Measurements from ENCODE around the gene RAB31.

Gene RAB31

DNA sequence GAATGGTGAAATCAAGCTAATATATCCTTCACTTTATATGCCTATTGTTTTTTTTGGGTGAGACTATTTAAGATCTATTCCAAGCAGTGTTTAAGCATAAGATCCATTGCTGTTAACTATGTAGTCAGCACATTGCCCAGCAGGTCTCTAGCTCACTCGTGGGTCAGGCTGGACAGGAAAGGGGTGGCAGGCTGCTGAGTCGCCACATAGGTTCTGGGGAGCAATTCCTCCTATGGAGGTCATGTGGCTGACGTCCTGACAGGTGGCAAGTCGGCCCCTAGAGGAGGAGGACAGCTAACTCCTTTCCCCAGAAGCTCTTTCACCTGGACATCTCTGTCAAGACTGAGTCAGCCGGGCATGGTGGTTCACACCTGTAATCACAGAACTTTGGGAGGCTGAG lies 13.9 kb upstream of the RAB31 start:
- no peak for DNase-seq

- no peak for DNase-seq
Measured at GRCh38 chr18:9694952-9695495, 13.1 kb upstream of the RAB31 start.

GRCh38 chr18:9695605-9696004 lies 12.5 kb upstream of the RAB31 start:
- DNase-seq: no peak

DNA sequence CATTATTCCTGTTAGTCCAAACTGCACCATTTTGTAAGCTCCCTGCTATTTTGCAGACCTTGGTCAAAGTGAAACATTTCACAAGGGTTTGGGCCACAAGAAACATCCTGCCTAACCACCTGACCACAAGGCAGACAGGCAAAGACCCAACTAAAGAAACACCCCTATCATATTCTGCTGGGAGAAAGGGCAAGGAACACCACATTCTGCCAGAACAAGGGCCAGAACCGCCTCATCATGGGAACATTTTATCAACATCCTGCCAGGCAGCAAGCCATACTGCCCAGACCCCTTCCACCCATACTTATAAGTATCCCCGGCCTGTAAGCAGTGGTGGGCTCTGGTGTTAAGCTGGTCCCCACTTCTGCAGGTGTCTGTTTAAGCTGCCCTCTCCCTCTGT lies 12.0 kb upstream of the RAB31 start:
- no peak for DNase-seq

- DNase-seq: no peak
Measured at GRCh38 chr18:9696701-9697100, 11.4 kb upstream of the RAB31 start.

DNA sequence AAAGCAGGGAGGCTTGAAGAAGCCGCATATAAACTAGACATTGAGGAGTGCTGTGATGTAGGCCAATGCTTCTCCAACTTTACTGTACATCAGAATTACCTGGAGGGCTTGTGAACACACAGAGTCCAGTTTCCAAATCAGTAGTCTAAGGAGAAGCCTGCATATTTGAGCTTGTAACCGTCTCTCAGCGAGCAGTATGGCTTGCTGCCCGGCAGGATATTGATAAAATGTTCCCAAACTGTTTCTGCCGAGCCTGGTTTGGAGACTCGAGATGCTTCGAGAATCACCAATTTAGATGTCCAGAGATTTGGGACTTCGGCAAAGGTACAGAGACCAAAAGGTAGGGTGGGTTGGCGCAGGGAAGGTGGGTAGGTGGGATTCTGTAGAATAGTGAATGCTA lies 11.0 kb upstream of the RAB31 start:
- DNase-seq: no peak

GRCh38 chr18:9698497-9698896 lies 9.6 kb upstream of the RAB31 start:
- no peak for DNase-seq

- DNase-seq: no peak
Measured at GRCh38 chr18:9700261-9700796, 7.8 kb upstream of the RAB31 start.

DNA sequence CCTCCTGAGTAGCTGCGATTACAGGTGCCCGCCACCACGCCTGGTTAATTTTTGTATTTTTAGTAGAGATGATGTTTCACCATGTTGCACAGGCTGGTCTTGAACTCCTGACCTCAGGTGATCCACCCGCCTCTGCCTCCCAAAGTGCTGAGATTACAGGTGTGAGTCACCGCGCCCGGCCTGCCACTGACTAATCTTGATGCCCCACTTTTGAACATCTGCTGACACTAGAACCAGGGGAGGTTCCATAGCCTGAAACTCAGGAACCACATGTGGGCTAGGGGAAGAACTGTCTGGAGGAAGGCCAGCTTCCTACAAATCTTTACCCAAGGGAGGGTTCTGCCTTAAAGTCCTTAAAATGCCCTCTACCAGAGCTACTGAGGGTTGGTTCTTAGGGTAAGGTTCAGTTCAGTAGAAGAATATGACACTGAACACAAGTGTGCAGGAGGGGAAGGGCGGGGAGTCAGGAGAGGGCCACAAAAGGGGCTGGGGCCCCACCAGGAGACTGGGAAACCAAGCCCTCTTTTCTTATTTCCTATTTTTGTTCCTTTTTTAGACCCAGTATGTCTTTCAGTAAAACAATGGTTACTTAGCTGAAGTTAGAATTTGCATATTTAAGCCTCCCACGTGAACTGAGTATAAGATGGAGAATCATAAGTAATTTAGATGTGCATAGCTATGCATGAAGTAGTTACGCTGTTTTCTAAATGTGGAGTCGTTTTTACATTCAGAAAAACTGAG lies 6.3 kb upstream of the RAB31 start:
- peak; percentile 53 to 60 for DNase-seq

GRCh38 chr18:9704233-9705118 lies 3.6 kb upstream of the RAB31 start:
- DNase-seq: no peak

- no peak for DNase-seq
Measured at GRCh38 chr18:9705183-9705829, 2.8 kb upstream of the RAB31 start.

DNA sequence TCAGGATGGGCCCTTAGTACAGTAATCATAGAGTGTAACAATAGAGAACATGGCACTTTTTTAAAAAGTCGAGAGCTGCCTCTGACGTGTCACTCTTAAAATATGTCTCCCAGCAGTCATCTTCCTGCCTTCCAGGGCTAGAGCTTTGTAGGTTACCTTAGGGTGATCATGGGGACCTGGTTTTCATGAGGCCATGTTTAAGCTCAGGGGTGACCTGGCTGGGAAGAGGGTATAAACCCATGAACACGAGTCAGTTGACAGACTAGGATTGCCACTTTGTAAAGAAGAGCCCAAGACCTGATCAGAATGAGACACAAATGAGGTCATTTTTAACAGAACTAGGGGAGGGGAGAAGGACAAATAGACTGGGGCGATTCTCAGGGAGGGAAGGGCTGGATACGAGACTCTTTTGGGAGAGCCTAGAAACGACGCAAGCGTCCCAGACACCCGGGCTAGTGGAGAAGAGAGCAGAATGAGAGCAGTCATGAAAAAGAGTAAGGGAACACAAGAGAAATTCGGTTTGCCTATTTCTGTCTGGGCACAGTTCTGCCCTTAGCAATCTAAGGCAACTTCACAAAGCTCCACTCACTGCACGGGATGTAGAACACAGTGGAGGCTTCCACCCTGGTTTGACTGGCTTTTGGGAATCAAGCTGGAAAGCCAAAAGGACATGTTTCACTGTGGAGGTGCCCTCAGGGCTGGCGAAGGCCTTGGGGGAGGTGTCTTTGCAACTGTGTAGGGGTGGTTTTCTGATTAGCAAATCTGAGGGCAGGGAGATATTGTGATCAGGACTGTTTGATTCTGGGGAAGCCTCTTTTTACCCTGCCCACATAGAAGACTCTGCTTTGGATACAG lies 1.8 kb upstream of the RAB31 start:
- DNase-seq: no peak

- no peak for DNase-seq
Measured at GRCh38 chr18:9707381-9708056, 582 bp upstream of the RAB31 start.

GRCh38 chr18:9708434-9709303 lies 568 bp downstream of the RAB31 start:
- peak in 1 of 2 experiments; percentile 38 for DNase-seq

- no peak for DNase-seq
Measured at GRCh38 chr18:9709304-9709877, 1.3 kb downstream of the RAB31 start.

GRCh38 chr18:9710037-9710436 lies 1.9 kb downstream of the RAB31 start:
- DNase-seq: no peak

DNA sequence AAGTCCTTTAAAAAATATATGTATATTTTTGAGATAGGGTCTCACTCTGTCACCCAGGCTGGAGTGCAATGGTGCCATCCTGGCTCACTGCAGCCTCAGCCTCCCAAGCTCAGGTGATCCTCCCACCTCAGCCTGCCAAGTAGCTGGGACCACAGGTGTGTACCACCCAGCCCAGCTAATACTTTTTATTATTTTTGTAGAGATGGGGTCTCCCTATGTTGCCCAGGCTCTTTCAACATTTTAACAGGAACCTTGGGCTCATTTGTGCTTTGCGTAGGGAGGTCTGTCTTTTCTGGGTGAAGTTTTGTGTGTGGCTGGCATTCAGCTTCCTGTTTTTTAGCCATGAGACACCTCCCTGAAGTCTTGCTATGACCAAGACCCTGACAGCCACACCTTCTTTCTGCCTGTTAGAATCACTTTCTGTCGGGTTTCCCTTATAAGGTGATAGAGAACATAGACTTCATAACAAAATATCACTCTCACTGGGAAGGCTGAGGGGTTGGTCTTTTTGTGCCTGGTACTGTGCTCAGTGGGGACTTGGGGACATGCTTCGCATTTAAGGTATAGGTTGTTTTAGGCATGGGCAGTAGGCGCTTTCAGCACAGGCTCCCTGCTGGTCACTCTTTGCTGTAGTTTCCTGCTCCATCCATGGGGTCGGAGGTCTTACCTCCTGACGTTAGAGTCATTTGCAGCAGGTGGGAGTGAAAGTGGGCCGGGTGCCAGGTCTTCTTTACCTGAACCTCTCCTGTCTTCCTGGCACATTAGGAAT lies 3.4 kb downstream of the RAB31 start:
- DNase-seq: no peak

- no peak for DNase-seq
Measured at GRCh38 chr18:9712130-9712577, 4.1 kb downstream of the RAB31 start.

GRCh38 chr18:9712611-9713010 lies 4.5 kb downstream of the RAB31 start:
- DNase-seq: no peak

Data from activated T-cell treated with anti-CD3 and anti-CD28 coated beads, Interleukin-2, amount 50 U/mL, for 48 hours (primary cell).